AG09309 (cell line): ENCODE results near the gene ANKRD13C.

Experiments used
- DNase-seq: peaks from one replicate; pipeline ENCODE4 v3.0.0-alpha.2; 2010; ENCODE audit warnings: low read depth
- H3K4me3 ChIP-seq: 2 replicates; pipeline ENCODE4 v1.5.1; 2011; ENCODE audit warnings: mild to moderate bottlenecking, low read depth, low read length, moderate library complexity; ENCODE audit not compliant: control insufficient read depth
- CTCF ChIP-seq: IDR thresholded peaks from 2 replicates; pipeline ENCODE4 v1.5.1; 2011; ENCODE audit warnings: mild to moderate bottlenecking, low read depth, low read length, inconsistent platforms; ENCODE audit not compliant: insufficient read depth, control insufficient read depth; ENCODE audit errors: missing control alignments

Gene ANKRD13C

GRCh38 chr1:70293186-70293843 is 61.2 kb downstream of the ANKRD13C start:
- DNase-seq: no peak
- H3K4me3 ChIP-seq: no peak overlapping the region
- no peak for TF ChIP-seq CTCF

GRCh38 chr1:70290218-70290617 is 64.3 kb downstream of the ANKRD13C start:
- H3K4me3 ChIP-seq: no peak overlapping the region
- DNase-seq: no peak
- no peak for TF ChIP-seq CTCF

DNA sequence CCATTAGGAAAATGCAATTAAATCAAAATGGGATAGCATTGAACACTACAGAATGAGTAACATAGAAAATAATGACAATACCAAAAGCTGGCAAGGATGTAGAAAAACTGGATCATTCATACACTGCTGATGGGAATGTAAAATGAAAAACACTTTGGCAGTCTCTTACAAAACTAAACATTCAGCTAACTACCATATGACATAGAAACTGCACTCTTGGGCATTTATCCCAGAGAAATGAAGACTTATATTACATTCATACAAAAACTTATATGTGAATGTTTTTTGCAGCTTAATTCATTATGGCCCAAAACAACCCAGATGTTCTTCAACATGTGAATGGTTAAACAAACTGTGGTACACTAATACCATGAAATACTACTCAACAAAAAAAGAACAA is 66.4 kb downstream of the ANKRD13C start:
- DNase-seq: no peak
- TF ChIP-seq CTCF: no peak
- no peak overlapping the region for H3K4me3 ChIP-seq

DNA sequence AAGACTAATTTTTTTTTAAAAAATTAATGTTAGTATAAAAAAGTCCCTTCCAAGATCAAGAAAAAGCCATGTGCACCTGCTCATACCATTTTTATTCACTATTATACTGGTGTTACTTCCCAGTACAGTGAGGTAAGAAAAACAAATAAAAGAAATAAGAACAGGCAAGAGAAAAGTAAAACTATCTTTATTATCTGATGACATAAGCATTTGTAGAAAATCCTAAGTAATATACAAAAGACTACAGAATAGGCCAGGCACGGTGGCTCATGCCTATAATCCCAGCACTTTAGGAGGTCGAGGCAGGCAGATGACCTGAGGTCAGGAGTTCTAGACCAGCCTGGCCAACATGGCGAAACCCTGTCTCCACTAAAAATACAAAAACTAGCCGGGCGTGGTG is 68.1 kb downstream of the ANKRD13C start:
- DNase-seq: no peak
- TF ChIP-seq CTCF: no peak
- no peak overlapping the region for H3K4me3 ChIP-seq

- no peak for TF ChIP-seq CTCF
- DNase-seq: no peak
- H3K4me3 ChIP-seq: no peak overlapping the region
These were observed 70.2 kb downstream of the ANKRD13C start for GRCh38 chr1:70284366-70284765.

GRCh38 chr1:70278710-70279109 is 75.8 kb downstream of the ANKRD13C start:
- no peak for TF ChIP-seq CTCF
- no peak for DNase-seq
- H3K4me3 ChIP-seq: no peak overlapping the region
